Lung (tissue), 12 donors: ENCODE measurements around the gene NTM. TPM values are rescaled to one million over a fixed set of nuclear protein-coding genes. Genes with fewer than 3 reads are reported as not detected.
A peak's percentile ranks its signal among the peaks of the same experiment; 100 is the strongest.

Experiments
- ATAC-seq: fragments of 200-7000 bp; cut with Tn5 transposase; one replicate; pipeline ENCODE4 v1.9.1; 2020; ENCODE audit warnings: moderate number of reproducible peaks; ENCODE audit not compliant: insufficient read depth, low FRiP score
- DNase-seq, 3 donors: peaks; one replicate each; pipeline ENCODE4 v3.0.0-alpha.2; 2013 to 2017
- H3K27ac ChIP-seq, 2 donors: one replicate each; pipeline ENCODE4 v1.5.1; 2013; ENCODE audit warnings: mild to moderate bottlenecking in 2 of 2, moderate library complexity in 2 of 2, control low read depth in 1 of 2, inconsistent platforms in 1 of 2, low read depth in 1 of 2, low read length in 1 of 2
- H3K27me3 ChIP-seq, 3 donors: one replicate each; pipeline ENCODE4 v1.5.1; 2013; ENCODE audit warnings: low read length in 2 of 3; ENCODE audit not compliant: control insufficient read depth in 3 of 3, insufficient read depth in 3 of 3
- H3K36me3 ChIP-seq, 4 donors: one replicate each; pipeline ENCODE4 v1.5.1; 2013; ENCODE audit warnings: low read length in 4 of 4, mild to moderate bottlenecking in 1 of 4, moderate library complexity in 1 of 4; ENCODE audit not compliant: control insufficient read depth in 4 of 4, insufficient read depth in 4 of 4
- H3K4me1 ChIP-seq, 5 donors: one replicate each; pipeline ENCODE4 v1.5.1; 2013; ENCODE audit warnings: low read length in 5 of 5, mild to moderate bottlenecking in 2 of 5, moderate library complexity in 1 of 5; ENCODE audit not compliant: control insufficient read depth in 5 of 5, insufficient read depth in 5 of 5
- H3K4me3 ChIP-seq: one replicate; pipeline ENCODE4 v1.5.1; 2013; ENCODE audit warnings: mild to moderate bottlenecking, control low read depth, moderate library complexity
- H3K9ac ChIP-seq, 2 donors: one replicate each; pipeline ENCODE4 v1.5.1; 2013; ENCODE audit warnings: low read length in 2 of 2, control low read depth in 1 of 2; ENCODE audit not compliant: insufficient read depth in 1 of 2
- H3K9me3 ChIP-seq, 4 donors: one replicate each; pipeline ENCODE4 v1.5.1; 2013; ENCODE audit warnings: low read length in 3 of 4, mild to moderate bottlenecking in 1 of 4, moderate library complexity in 1 of 4; ENCODE audit not compliant: control insufficient read depth in 4 of 4, insufficient read depth in 3 of 4
- CTCF ChIP-seq: IDR thresholded peaks from 2 replicates; pipeline ENCODE4 v1.5.1; 2012; ENCODE audit warnings: mild to moderate bottlenecking; ENCODE audit errors: control extremely low read depth, extremely low read depth
- WGBS, 2 donors: extraction: QIAGEN DNeasy Blood & Tissue Kit; methylation state at CpG; one replicate each; pipeline ENCODE4 v1.1.7; 2013; 5-methylcytosine and 5-hydroxymethylcytosine counted together
- polyA plus RNA-seq, 2 donors: library from polyadenylated mRNA; stranded (reverse); fragments of 200-250 nt; gene quantifications; one replicate each; pipeline ENCODE4 v1.2.1, GENCODE V29; 2013
- total RNA-seq, 2 donors: library from RNA; depleted of rRNA in 1 of 2; stranded (reverse); fragments of >200 nt in 1 of 2; gene quantifications; one replicate each; pipeline ENCODE4 v1.2.1, GENCODE V29; 2014 to 2021
- donor health status: control.
- donor health status: control.
- donor health status: Bipolar disorder and iron deficiency.
- donor health status: healthy.
- donor health status: DM: yes; HTN: yes; CAD: no.

NTM gene
- total and polyA plus RNA-seq, 4 donors = 0.39 to 30.9 (median 7.2) TPM

GRCh38 chr11:131694526-131695424 is 324.4 kb downstream of the NTM start:
- no peak overlapping the region for H3K27ac ChIP-seq
- ATAC-seq = peak; percentile 93
- WGBS, 2 donors = 22 to 25% methylated on average over 34 of the region's 34 CpGs
- H3K4me3 ChIP-seq = no peak overlapping the region
- TF ChIP-seq CTCF = peak; percentile 67
- H3K9me3 ChIP-seq = peaks cover 0 to 4% (median 0%) of the 10 kb centered on the region in 4 donors
- peak; percentile 88 to 90 (median 89) for DNase-seq
- peaks cover 0 to 51% (median 9%) of the 10 kb centered on the region in 3 donors for H3K27me3 ChIP-seq
- H3K4me1 ChIP-seq = peaks cover 0 to 16% (median 0%) of the 10 kb centered on the region in 5 donors
- no peak overlapping the region for H3K9ac ChIP-seq
- H3K36me3 ChIP-seq = no peaks in the 10 kb centered on the region

GRCh38 chr11:131695889-131696429 is 325.5 kb downstream of the NTM start:
- no peak overlapping the region for H3K27ac ChIP-seq
- H3K36me3 ChIP-seq = no peaks in the 10 kb centered on the region
- H3K9me3 ChIP-seq = peaks cover 0 to 4% (median 0%) of the 10 kb centered on the region in 4 donors
- no peak for ATAC-seq
- no peak overlapping the region for H3K4me3 ChIP-seq
- H3K27me3 ChIP-seq = peaks cover 0 to 45% (median 9%) of the 10 kb centered on the region in 3 donors
- TF ChIP-seq CTCF = no peak
- H3K4me1 ChIP-seq = peaks cover 0 to 16% (median 0%) of the 10 kb centered on the region in 5 donors
- 70 to 78% methylated on average over 10 of the region's 10 CpGs for WGBS, 2 donors
- no peak for DNase-seq
- no peak overlapping the region for H3K9ac ChIP-seq

- WGBS, 2 donors = 76 to 81% methylated on average over 8 of the region's 8 CpGs
- Histone ChIP-seq H3K27ac (no peak overlapping the region), H3K9me3 (peaks cover 0 to 3% (median 0%) of the 10 kb centered on the region in 4 donors), H3K4me3 (no peak overlapping the region), H3K36me3 (no peaks in the 10 kb centered on the region), H3K27me3 (peaks cover 0 to 45% (median 9%) of the 10 kb centered on the region in 3 donors), H3K9ac (no peak overlapping the region), H3K4me1 (peaks cover 0 to 16% (median 0%) of the 10 kb centered on the region in 5 donors)
- no peak for TF ChIP-seq CTCF
- ATAC-seq = no peak
- DNase-seq = no peak
These were observed 326.3 kb downstream of the NTM start for GRCh38 chr11:131696690-131697089.
